Natural killer cell (primary cell): ENCODE results near the gene MAML3. TPM values are rescaled to one million over a fixed set of nuclear protein-coding genes. Genes with fewer than 3 reads are reported as not detected.

ENCODE experiments used
- ATAC-seq, 3 donors: fragments of 150-1000 bp in 2 of 3; fragments of 200-7000 bp in 1 of 3; cut with Tn5 transposase; 1 replicate in 1 of 3; 2 replicates in 2 of 3; pipeline ENCODE4 v1.10.0; 2021; ENCODE audit warnings: mild to moderate bottlenecking in 2 of 3, moderate library complexity in 2 of 3
- DNase-seq, 2 donors: peaks; one replicate each; pipeline versions ENCODE4 v3.0.0 to v3.0.0-alpha.2; 2013 to 2021; ENCODE audit warnings: mixed read lengths in 1 of 2
- H3K27ac ChIP-seq: one replicate; pipeline ENCODE4 v1.5.1; 2013; ENCODE audit warnings: mild to moderate bottlenecking, low read length
- H3K27me3 ChIP-seq: one replicate; pipeline ENCODE4 v1.6.1; 2013; ENCODE audit warnings: low read length; ENCODE audit not compliant: control insufficient read depth, insufficient read depth
- H3K36me3 ChIP-seq: one replicate; pipeline ENCODE4 v1.6.1; 2013; ENCODE audit warnings: low read length; ENCODE audit not compliant: control insufficient read depth, insufficient read depth
- H3K4me1 ChIP-seq: one replicate; pipeline ENCODE4 v1.6.1; 2013; ENCODE audit warnings: low read length; ENCODE audit not compliant: control insufficient read depth, insufficient read depth
- H3K4me3 ChIP-seq: one replicate; pipeline ENCODE4 v1.5.1; 2013; ENCODE audit warnings: low read length
- H3K9me3 ChIP-seq: one replicate; pipeline ENCODE4 v1.6.1; 2013; ENCODE audit warnings: low read length; ENCODE audit not compliant: control insufficient read depth, insufficient read depth
- H3K27ac Mint-ChIP-seq, 2 donors: one replicate each; pipeline ENCODE4 v1.8.0; 2022; ENCODE audit warnings: mild to moderate bottlenecking in 2 of 2, mixed read lengths in 2 of 2, moderate library complexity in 1 of 2
- H3K27me3 Mint-ChIP-seq, 2 donors: one replicate each; pipeline ENCODE4 v1.8.0; 2022; ENCODE audit warnings: low read depth in 2 of 2, mixed read lengths in 2 of 2
- H3K36me3 Mint-ChIP-seq: one replicate; pipeline ENCODE4 v1.8.0; 2022; ENCODE audit warnings: mixed read lengths
- H3K4me1 Mint-ChIP-seq, 2 donors: one replicate each; pipeline ENCODE4 v1.8.0; 2022; ENCODE audit warnings: mixed read lengths in 2 of 2
- H3K4me3 Mint-ChIP-seq: one replicate; pipeline ENCODE4 v1.8.0; 2022; ENCODE audit warnings: mild to moderate bottlenecking, moderate library complexity, mixed read lengths
- H3K9me3 Mint-ChIP-seq, 2 donors: one replicate each; pipeline ENCODE4 v1.8.0; 2022; ENCODE audit warnings: mixed read lengths in 2 of 2
- WGBS: methylation state at CpG from one replicate; pipeline ENCODE4 v1.1.7; 2013; ENCODE audit warnings: missing lambda C conversion rate; ENCODE audit not compliant: insufficient coverage; 5-methylcytosine and 5-hydroxymethylcytosine counted together
- intact Hi-C: fragments of 100-400 bp; cut with micrococcal nuclease; formaldehyde crosslinking; loops from one replicate; pipeline ENCODE4 v1.14.2; 2022
- total RNA-seq, 4 donors: library from RNA; stranded (reverse); fragments of 120-200 nt in 1 of 4; gene quantifications; one replicate each; pipeline versions ENCODE4 v1.2.3 to v1.2.4, GENCODE V29; 2013 to 2022
- TF ChIP-seq, protein P1 (sequence below): fragments of 200-600 bp; IDR thresholded peaks from one replicate; pipeline ENCODE4 v1.8.0; 2022; ENCODE audit warnings: antibody characterized with exemption

Gene MAML3
- total RNA-seq, 3 donors from 2014 or later (not counting 1 experiment from before 2014, with no cell fraction given), result 1.7 to 5.6 (median 2.8) TPM

DNA sequence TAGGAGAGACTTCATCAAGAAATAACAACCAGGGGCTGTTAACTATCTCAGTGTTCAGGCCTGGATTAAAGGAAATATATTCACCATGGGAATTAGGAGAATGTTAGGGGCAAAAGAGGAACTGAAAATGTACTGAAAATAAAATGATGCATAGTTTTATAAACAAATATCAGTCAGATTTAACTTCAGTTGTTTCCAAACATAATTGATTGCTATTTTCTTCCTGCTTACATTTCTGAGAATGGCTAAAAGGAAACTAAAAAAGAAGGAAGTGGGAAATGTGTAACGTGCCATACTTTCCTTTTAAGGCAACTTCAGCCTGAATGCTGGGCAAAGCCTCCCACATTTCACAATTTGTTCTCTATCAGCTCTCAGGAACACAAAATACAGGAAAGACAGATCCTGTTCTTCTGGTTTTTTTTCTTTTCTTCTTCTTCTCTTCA, 178.1 kb downstream of the MAML3 start:
- Mint-ChIP-seq H3K27ac (no peak overlapping the region), H3K27me3 (no peaks in the 10 kb centered on the region), H3K4me1 (peaks cover 11 to 23% of the 10 kb centered on the region in 2 donors), H3K4me3 (no peak overlapping the region), H3K36me3 (no peaks in the 10 kb centered on the region), H3K9me3 (no peaks in the 10 kb centered on the region)
- Histone ChIP-seq H3K9me3 (no peaks in the 10 kb centered on the region), H3K4me1 (peaks cover 27% of the 10 kb centered on the region), H3K27ac (no peak overlapping the region), H3K4me3 (no peak overlapping the region), H3K27me3 (no peaks in the 10 kb centered on the region), H3K36me3 (no peaks in the 10 kb centered on the region)
- ATAC-seq (no peak), DNase-seq (no peak)
- TF ChIP-seq, protein P1, sequence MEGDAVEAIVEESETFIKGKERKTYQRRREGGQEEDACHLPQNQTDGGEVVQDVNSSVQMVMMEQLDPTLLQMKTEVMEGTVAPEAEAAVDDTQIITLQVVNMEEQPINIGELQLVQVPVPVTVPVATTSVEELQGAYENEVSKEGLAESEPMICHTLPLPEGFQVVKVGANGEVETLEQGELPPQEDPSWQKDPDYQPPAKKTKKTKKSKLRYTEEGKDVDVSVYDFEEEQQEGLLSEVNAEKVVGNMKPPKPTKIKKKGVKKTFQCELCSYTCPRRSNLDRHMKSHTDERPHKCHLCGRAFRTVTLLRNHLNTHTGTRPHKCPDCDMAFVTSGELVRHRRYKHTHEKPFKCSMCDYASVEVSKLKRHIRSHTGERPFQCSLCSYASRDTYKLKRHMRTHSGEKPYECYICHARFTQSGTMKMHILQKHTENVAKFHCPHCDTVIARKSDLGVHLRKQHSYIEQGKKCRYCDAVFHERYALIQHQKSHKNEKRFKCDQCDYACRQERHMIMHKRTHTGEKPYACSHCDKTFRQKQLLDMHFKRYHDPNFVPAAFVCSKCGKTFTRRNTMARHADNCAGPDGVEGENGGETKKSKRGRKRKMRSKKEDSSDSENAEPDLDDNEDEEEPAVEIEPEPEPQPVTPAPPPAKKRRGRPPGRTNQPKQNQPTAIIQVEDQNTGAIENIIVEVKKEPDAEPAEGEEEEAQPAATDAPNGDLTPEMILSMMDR, result no peak
- WGBS, result 0% methylated on average over 1 of the region's 1 CpG
- intact Hi-C loops, result no loop called here

DNA sequence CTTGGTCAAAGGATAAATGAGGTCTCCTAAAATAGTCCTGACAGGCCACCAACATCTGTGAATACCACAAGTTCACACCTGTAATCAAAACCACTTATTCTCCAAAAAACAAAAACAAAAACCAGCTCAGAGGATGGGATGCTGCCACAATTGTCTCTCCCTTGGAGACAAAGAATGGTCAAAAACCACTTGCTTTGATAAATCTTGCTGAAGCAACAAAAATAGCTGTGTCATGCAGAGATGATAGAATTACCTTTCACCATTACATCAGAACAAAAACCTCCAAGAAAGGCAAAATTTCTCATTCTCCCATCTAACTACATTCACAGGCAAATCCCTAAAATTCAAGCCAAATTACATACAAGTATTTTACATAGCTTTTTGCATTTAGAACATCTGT, 180.4 kb downstream of the MAML3 start:
- ATAC-seq (no peak), DNase-seq (no peak)
- Histone ChIP-seq H3K27ac (no peak overlapping the region), H3K4me3 (no peak overlapping the region), H3K36me3 (no peaks in the 10 kb centered on the region), H3K4me1 (peaks cover 22% of the 10 kb centered on the region), H3K27me3 (no peaks in the 10 kb centered on the region), H3K9me3 (no peaks in the 10 kb centered on the region)
- TF ChIP-seq, protein P1, result no peak
- intact Hi-C loops, result no loop called here
- Mint-ChIP-seq H3K27me3 (no peaks in the 10 kb centered on the region), H3K4me3 (no peak overlapping the region), H3K4me1 (peaks cover 11 to 16% of the 10 kb centered on the region in 2 donors), H3K27ac (no peak overlapping the region), H3K36me3 (no peaks in the 10 kb centered on the region), H3K9me3 (no peaks in the 10 kb centered on the region)

GRCh38 chr4:139973015-139973414, 181.0 kb downstream of the MAML3 start:
- Histone ChIP-seq H3K36me3 (no peaks in the 10 kb centered on the region), H3K27ac (no peak overlapping the region), H3K27me3 (no peaks in the 10 kb centered on the region), H3K9me3 (no peaks in the 10 kb centered on the region), H3K4me1 (peaks cover 16% of the 10 kb centered on the region), H3K4me3 (no peak overlapping the region)
- DNase-seq, result no peak
- TF ChIP-seq, protein P1, result no peak
- peaks cover 11 to 14% of the 10 kb centered on the region in 2 donors for H3K4me1 Mint-ChIP-seq
- H3K9me3 Mint-ChIP-seq, result no peaks in the 10 kb centered on the region
- no peak overlapping the region for H3K4me3 Mint-ChIP-seq
- H3K27ac Mint-ChIP-seq, result no peak overlapping the region
- no peaks in the 10 kb centered on the region for H3K27me3 Mint-ChIP-seq
- ATAC-seq, result no peak
- H3K36me3 Mint-ChIP-seq, result no peaks in the 10 kb centered on the region
- intact Hi-C loops, result no loop called here
- WGBS, result 99% methylated on average over 3 of the region's 3 CpGs

GRCh38 chr4:139972305-139972704, 181.7 kb downstream of the MAML3 start:
- Histone ChIP-seq H3K9me3 (no peaks in the 10 kb centered on the region), H3K27me3 (no peaks in the 10 kb centered on the region), H3K4me3 (no peak overlapping the region), H3K27ac (no peak overlapping the region), H3K36me3 (no peaks in the 10 kb centered on the region), H3K4me1 (peaks cover 10% of the 10 kb centered on the region)
- DNase-seq (no peak), ATAC-seq (no peak)
- H3K4me1 Mint-ChIP-seq, result peaks cover 12 to 14% of the 10 kb centered on the region in 2 donors
- intact Hi-C loops, result no loop called here
- H3K9me3 Mint-ChIP-seq, result no peaks in the 10 kb centered on the region
- TF ChIP-seq, protein P1, result no peak
- no peak overlapping the region for H3K27ac Mint-ChIP-seq
- no peaks in the 10 kb centered on the region for H3K36me3 Mint-ChIP-seq
- H3K27me3 Mint-ChIP-seq, result no peaks in the 10 kb centered on the region
- no peak overlapping the region for H3K4me3 Mint-ChIP-seq
